ENCODE results near the gene FASN. TPM values are rescaled to one million over a fixed set of nuclear protein-coding genes. Genes with fewer than 3 reads are reported as not detected.

FASN gene
- total and polyA plus RNA-seq, 2 of the 13 experiments (the other 11 are each of a cell fraction or from before 2014, with no cell fraction given), result 51.7 to 101 TPM

DNA sequence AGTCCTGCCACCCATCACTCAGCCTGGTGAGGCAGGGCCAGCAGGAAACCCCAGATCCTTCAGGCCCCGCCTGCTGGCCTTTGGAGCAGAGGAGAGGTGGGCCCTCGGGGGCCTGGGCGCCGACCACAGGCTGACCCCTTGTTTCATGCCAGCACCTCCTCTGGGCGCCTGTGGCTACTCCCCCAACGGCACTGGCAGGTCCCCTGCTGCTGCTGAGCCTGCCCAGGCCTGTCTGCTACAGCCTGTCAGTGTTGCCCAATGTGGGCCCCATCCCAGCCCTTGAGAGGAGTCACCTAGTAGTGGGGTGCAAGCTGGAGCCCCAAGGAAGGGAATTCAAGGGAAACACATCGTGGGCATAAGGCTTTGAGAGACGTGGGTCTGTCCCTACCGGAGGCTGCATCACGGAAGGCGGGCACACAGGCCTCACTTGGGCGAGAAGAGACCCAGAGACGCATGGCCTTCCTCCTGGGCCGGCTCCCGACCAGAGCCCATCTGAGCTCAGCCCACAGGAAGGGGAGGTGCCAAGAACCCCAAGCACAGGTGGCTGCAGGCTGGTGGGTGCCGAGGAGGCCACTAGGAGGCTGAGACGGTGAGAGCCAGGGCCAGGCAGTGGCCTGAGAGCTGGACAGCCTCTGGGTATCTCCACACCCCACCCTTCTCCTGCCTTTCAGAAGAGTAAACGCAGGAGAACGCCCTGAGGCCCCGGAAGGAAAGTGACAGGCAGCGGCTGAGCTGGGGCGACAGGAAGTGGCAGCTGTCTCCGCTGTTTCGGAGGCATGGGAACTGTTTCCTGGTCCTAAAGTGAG is 8.0 kb upstream of the FASN start (continued):
- TF ChIP-seq, protein P1, sequence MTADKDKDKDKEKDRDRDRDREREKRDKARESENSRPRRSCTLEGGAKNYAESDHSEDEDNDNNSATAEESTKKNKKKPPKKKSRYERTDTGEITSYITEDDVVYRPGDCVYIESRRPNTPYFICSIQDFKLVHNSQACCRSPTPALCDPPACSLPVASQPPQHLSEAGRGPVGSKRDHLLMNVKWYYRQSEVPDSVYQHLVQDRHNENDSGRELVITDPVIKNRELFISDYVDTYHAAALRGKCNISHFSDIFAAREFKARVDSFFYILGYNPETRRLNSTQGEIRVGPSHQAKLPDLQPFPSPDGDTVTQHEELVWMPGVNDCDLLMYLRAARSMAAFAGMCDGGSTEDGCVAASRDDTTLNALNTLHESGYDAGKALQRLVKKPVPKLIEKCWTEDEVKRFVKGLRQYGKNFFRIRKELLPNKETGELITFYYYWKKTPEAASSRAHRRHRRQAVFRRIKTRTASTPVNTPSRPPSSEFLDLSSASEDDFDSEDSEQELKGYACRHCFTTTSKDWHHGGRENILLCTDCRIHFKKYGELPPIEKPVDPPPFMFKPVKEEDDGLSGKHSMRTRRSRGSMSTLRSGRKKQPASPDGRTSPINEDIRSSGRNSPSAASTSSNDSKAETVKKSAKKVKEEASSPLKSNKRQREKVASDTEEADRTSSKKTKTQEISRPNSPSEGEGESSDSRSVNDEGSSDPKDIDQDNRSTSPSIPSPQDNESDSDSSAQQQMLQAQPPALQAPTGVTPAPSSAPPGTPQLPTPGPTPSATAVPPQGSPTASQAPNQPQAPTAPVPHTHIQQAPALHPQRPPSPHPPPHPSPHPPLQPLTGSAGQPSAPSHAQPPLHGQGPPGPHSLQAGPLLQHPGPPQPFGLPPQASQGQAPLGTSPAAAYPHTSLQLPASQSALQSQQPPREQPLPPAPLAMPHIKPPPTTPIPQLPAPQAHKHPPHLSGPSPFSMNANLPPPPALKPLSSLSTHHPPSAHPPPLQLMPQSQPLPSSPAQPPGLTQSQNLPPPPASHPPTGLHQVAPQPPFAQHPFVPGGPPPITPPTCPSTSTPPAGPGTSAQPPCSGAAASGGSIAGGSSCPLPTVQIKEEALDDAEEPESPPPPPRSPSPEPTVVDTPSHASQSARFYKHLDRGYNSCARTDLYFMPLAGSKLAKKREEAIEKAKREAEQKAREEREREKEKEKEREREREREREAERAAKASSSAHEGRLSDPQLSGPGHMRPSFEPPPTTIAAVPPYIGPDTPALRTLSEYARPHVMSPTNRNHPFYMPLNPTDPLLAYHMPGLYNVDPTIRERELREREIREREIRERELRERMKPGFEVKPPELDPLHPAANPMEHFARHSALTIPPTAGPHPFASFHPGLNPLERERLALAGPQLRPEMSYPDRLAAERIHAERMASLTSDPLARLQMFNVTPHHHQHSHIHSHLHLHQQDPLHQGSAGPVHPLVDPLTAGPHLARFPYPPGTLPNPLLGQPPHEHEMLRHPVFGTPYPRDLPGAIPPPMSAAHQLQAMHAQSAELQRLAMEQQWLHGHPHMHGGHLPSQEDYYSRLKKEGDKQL (CRISPR knock-in tag; IDR thresholded peaks at IDR 0.05; ENCODE audit: low read depth), result no peak
- TF ChIP-seq ATM (IDR thresholded peaks at IDR 0.05; ENCODE audit: borderline replicate concordance) (no peak), GATAD1 (CRISPR knock-in tag; IDR thresholded peaks at IDR 0.05) (peak; percentile 73), NFATC3 (CRISPR knock-in tag; IDR thresholded peaks at IDR 0.05) (no peak; the same call in 1 of the 2 replicates), RAD21 (CRISPR knock-in tag; IDR thresholded peaks at IDR 0.05) (peak; percentile 80), ATF5 (CRISPR knock-in tag; IDR thresholded peaks at IDR 0.05; ENCODE audit: low read depth) (no peak; the same call in 1 of the 2 replicates), KMT2A (CRISPR knock-in tag; IDR thresholded peaks at IDR 0.05) (0 out of 2 replicates have a peak, but pooled peaks have one; percentile 47), GABPB1 (CRISPR knock-in tag; IDR thresholded peaks at IDR 0.05) (peak; percentile 90), ATAD3A (CRISPR knock-in tag; IDR thresholded peaks at IDR 0.05) (no peak; the same call in 1 of the 2 replicates), SETDB1 (CRISPR knock-in tag; IDR thresholded peaks at IDR 0.05; ENCODE audit: borderline replicate concordance) (no peak), PAXIP1 (CRISPR knock-in tag; conservative IDR thresholded peaks at IDR 0.05) (peak; percentile 70), DPF2 (CRISPR knock-in tag; IDR thresholded peaks at IDR 0.05; ENCODE audit: borderline replicate concordance, low read depth) (no peak), RARA (CRISPR knock-in tag; IDR thresholded peaks at IDR 0.05) (peak; percentile 49; the same call in 1 of the 2 replicates), IRX3 (CRISPR knock-in tag; IDR thresholded peaks at IDR 0.05; ENCODE audit: borderline replicate concordance, low read depth) (peak; percentile 58; the same call in 1 of the 2 replicates)
- TF ChIP-seq, protein P2, sequence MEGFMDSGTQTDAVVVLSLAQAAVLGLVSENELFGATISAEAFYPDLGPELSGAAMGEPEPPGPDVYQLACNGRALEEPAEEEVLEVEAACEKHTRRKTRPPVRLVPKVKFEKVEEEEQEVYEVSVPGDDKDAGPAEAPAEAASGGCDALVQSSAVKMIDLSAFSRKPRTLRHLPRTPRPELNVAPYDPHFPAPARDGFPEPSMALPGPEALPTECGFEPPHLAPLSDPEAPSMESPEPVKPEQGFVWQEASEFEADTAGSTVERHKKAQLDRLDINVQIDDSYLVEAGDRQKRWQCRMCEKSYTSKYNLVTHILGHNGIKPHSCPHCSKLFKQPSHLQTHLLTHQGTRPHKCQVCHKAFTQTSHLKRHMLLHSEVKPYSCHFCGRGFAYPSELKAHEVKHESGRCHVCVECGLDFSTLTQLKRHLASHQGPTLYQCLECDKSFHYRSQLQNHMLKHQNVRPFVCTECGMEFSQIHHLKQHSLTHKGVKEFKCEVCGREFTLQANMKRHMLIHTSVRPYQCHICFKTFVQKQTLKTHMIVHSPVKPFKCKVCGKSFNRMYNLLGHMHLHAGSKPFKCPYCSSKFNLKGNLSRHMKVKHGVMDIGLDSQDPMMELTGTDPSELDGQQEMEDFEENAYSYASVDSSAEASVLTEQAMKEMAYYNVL (CRISPR knock-in tag; IDR thresholded peaks at IDR 0.05; ENCODE audit: borderline replicate concordance), result peak; percentile 72
- TF ChIP-seq, protein P3, sequence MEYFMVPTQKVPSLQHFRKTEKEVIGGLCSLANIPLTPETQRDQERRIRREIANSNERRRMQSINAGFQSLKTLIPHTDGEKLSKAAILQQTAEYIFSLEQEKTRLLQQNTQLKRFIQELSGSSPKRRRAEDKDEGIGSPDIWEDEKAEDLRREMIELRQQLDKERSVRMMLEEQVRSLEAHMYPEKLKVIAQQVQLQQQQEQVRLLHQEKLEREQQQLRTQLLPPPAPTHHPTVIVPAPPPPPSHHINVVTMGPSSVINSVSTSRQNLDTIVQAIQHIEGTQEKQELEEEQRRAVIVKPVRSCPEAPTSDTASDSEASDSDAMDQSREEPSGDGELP (IDR thresholded peaks at IDR 0.05; ENCODE audit: borderline replicate concordance, low read depth), result peak; percentile 85

All from HepG2 (cell line).